Measurements from ENCODE around the gene BRD7.

The BRD7 gene

GRCh38 chr16:50271148-50272041 lies 97.4 kb downstream of the BRD7 start:
- no peak for DNase-seq

DNA sequence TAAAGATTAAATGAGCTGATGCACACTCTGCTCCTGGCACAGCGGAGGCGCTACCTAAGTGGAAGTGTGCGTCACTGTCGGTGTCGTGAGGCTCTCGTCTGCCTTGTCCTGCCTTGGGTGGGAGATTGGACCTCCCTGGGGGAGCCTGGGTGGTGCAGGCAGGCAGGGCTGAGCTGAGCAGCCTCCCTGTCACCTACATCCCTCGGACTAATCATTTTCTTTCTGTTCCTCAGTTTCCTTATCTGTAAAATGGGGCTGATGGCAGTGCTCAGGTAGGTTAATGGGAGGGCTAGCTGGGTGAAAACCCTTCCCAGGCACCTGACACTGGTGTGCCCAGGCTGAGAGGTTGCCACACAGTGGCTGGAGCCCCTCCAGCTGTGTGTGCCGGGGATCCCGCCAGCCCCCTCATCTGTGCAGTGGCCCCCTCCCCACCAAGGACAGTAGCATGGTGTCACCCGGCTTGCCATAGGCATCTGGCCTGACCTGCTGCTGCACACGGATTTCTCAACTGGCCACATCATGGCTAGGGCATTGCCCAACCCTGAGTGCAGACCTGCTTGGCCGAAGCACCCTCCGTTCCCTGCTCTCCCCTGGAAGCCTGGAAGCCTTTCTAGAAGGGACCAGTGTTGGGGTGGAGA lies 98.2 kb downstream of the BRD7 start:
- DNase-seq: no peak

DNA sequence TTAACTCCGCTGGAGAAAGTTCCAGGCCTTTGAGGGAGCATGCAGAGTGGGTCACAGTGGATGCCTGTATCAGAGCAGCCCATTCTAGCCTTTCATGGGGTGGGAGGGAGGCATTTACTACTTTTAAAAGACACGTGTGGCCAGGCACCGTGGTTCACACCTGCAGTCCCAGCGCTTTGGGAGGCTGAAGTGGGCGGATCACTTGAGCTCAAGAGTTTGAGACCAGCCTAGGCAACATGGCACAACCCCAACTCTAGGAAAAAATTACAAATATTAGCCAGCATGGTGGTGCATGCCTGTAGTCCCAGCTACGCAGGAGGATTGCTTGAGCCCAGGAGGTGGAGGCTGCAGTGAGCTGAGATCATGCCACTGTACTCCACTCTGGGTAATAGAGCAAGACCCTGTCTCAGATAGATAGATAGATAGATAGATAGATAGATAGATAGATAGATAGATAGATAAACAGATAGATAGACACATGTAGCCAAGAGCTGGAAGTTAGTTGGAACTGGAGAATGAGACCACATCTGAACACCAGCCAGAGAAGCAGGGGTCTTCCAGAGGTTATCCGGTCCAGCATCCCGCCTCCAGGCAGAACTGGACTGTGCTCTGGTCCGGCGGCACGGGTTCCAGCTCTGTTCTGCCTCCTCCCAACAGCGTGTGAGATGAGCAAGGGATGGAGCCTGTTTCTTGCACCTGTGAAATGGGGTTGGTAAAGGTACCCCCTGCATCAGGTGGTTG lies 98.8 kb downstream of the BRD7 start:
- no peak for DNase-seq

- no peak for DNase-seq
Measured at GRCh38 chr16:50269061-50269705, 99.6 kb downstream of the BRD7 start.

- no peak for DNase-seq
Measured at GRCh38 chr16:50268352-50268751, 100.4 kb downstream of the BRD7 start.

GRCh38 chr16:50267651-50268050 lies 101.1 kb downstream of the BRD7 start:
- DNase-seq: no peak

GRCh38 chr16:50267151-50267631 lies 101.6 kb downstream of the BRD7 start:
- no peak for DNase-seq

GRCh38 chr16:50266337-50267091 lies 102.3 kb downstream of the BRD7 start, which contains the start of gene ADCY7:
Gene ADCY7 (plus strand): TSS chr16:50266551. CDS start chr16:50288180, 21,629 bp downstream.
- peak; percentile 78 for DNase-seq
